Choroid plexus epithelial cell (primary cell): ENCODE data around the gene NPAS2.

Source experiments
- DNase-seq: peaks from one replicate; pipeline ENCODE4 v3.0.0-alpha.2; 2010; ENCODE audit warnings: low read depth
- H3K4me3 ChIP-seq: 2 replicates; pipeline ENCODE4 v1.5.1; 2011; ENCODE audit warnings: low read depth, mild to moderate bottlenecking, control low read depth, low read length, moderate library complexity
- CTCF ChIP-seq: conservative IDR thresholded peaks from 2 replicates; pipeline ENCODE4 v1.5.1; 2011; ENCODE audit warnings: low read depth, mild to moderate bottlenecking, control low read depth, inconsistent platforms, low read length, moderate library complexity

The NPAS2 gene

GRCh38 chr2:101002562-101003277 lies 182.8 kb downstream of the NPAS2 start:
- DNase-seq = peak; percentile 24
- TF ChIP-seq CTCF = no peak

GRCh38 chr2:101003278-101003775 lies 183.4 kb downstream of the NPAS2 start:
- DNase-seq = peak; percentile 32
- TF ChIP-seq CTCF = no peak
- peak overlapping the region; percentile 93 for H3K4me3 ChIP-seq

More at GRCh38 chr2:101002562-101003277, 182.8 kb downstream of the NPAS2 start:
- peak overlapping the region; percentile 93 for H3K4me3 ChIP-seq

GRCh38 chr2:101004620-101005325 lies 184.8 kb downstream of the NPAS2 start:
- peak overlapping the region; percentile 17 for H3K4me3 ChIP-seq
- no peak for TF ChIP-seq CTCF
- no peak for DNase-seq

GRCh38 chr2:101006065-101006715 lies 186.3 kb downstream of the NPAS2 start:
- no peak for DNase-seq
- no peak for TF ChIP-seq CTCF
- H3K4me3 ChIP-seq = no peak overlapping the region

GRCh38 chr2:101007415-101008345 lies 187.7 kb downstream of the NPAS2 start:
- TF ChIP-seq CTCF = no peak
- H3K4me3 ChIP-seq = no peak overlapping the region
- DNase-seq = no peak

- no peak overlapping the region for H3K4me3 ChIP-seq
- DNase-seq = no peak
- TF ChIP-seq CTCF = no peak
Observed at GRCh38 chr2:101011152-101011551, 191.2 kb downstream of the NPAS2 start.
